GM19324 (cell line): Measurements from ENCODE around the gene ILF3.

ENCODE experiments used
- ATAC-seq: cut with Tn5 transposase; IDR thresholded peaks from one replicate; pipeline ENCODE4 v1.9.1; 2021; ENCODE audit warnings: mild to moderate bottlenecking, moderate library complexity; ENCODE audit not compliant: unreplicated experiment, low FRiP score

The ILF3 gene

GRCh38 chr19:10725415-10725814, 71.3 kb downstream of the ILF3 start:
- ATAC-seq, result no peak

GRCh38 chr19:10726268-10726667, 72.1 kb downstream of the ILF3 start:
- no peak for ATAC-seq

DNA sequence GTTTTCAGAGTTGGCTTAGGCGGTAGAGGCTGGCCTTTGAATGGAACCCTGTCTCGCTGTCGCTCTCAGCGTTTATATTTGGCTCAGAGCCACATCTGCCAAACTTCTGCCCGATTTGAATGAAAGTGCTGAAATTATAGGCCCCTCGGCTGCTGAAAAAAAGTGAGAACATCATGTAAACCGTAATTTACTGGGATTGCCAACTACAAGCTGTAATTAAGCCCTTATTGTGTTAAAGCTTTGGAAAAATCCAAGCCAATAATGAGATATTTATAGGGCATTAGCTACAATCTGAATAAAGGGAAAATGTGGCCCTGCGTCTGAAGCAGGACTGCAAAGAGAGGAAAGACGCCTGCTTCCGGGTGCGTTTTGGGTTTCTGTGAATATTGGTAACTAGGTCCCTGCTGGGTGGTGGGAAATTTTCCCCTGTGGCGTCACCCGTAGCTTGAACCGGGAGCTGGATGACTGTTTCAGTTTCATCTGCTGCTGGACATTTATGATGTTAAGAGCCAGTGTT, 73.6 kb downstream of the ILF3 start:
- no peak for ATAC-seq

DNA sequence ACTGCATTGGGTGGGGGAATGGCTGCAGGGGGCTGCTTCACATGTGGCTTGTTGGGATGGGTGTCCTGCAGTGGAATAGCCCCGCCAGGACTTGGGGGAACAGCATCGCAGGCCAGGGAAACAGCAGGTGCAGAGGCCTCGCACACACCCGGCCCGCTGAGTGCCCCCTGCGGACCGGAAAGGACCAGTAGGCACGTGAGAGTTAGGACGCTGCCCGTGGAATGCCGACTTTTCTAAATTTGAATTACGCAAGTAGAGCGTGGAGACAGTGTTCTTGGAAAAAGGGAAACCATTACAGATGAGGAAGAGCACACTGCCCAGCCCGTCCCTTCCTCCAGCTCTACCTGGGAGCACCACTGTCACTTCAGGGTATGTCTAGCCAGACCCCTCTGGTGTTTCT, 75.3 kb downstream of the ILF3 start:
- no peak for ATAC-seq

- no peak for ATAC-seq
Measured at GRCh38 chr19:10730932-10731331, 76.8 kb downstream of the ILF3 start.

GRCh38 chr19:10735741-10736140, 81.6 kb downstream of the ILF3 start:
- no peak for ATAC-seq

DNA sequence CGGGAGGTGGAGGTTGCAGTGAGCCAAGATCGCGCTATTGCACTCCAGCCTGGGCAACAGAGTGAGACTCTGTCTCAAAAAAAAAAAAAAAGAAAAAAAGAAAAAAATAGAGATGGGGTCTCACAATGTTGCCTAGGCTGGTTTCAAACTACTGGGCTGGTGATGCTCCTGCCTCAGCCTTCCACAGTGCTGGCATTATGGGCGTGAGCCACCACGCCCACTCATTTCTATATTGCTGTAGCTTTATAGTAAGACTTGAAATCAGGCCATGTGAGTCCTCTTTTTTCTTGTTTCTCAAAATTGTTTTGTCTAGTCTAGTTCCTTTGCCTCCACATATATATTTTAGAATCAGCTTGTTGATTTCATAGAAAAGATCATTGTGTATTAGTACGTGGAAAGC, 82.0 kb downstream of the ILF3 start:
- ATAC-seq, result no peak

GRCh38 chr19:10736916-10737551, 82.9 kb downstream of the ILF3 start:
- no peak for ATAC-seq

DNA sequence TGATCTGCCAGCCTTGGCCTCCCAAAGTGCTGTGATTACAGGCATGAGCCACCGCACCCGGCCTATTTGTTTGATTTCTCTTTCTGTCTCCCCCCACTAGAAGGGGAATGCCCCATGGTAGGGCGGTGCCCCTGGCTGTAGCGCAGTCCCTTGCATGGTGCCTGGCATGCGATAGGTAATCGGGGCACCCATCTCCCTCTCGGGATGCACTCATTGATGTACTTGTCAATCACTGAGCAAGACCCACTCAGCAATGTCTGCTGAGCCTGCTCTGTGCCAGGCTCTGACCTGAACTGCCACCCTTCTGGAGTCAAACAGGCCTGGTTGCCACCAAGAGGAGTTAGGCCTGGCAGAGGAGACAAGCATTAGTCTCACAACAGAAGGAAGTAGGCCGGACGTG, 83.6 kb downstream of the ILF3 start:
- ATAC-seq, result no peak

- ATAC-seq, result no peak
Measured at GRCh38 chr19:10740798-10741197, 86.7 kb downstream of the ILF3 start.
